GM04503 (cell line): ENCODE measurements around the gene BRSK2.

Experiments used
- DNase-seq: peaks from one replicate; pipeline ENCODE4 v3.0.0-alpha.2; 2012; ENCODE audit warnings: low read depth

BRSK2 gene

GRCh38 chr11:1375955-1376258 lies 13.8 kb upstream of the BRSK2 start:
- no peak for DNase-seq

DNA sequence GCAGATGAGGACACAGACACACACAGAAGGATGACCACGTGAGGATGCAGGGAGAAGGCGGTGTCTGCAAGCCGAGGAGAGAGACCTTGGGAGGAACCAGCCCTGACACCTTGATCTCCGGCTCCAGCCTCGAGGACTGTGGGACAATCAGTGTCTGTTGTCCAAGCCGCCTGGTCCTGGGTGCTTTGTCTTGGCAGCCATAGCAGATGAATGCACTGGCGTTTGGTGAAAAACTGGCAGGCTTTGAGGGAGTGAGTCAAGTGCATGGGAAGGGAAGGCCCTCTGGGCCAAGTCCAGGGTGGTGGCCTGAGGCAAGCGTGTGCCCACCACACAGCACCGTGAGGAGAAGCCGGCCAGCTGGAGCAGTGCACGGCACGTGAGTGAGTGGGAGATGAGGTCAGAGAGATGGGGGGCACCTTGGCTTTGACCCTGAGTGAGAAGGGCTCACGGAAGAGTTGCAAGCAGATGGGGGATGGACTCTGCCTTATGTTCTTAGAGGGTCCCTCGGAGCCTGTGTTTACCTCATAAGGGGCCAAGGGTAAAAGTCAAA lies 12.4 kb upstream of the BRSK2 start:
- DNase-seq: no peak

- no peak for DNase-seq
Measured at GRCh38 chr11:1381793-1382425, 7.8 kb upstream of the BRSK2 start.

- DNase-seq: no peak
Measured at GRCh38 chr11:1382429-1382828, 7.3 kb upstream of the BRSK2 start.

DNA sequence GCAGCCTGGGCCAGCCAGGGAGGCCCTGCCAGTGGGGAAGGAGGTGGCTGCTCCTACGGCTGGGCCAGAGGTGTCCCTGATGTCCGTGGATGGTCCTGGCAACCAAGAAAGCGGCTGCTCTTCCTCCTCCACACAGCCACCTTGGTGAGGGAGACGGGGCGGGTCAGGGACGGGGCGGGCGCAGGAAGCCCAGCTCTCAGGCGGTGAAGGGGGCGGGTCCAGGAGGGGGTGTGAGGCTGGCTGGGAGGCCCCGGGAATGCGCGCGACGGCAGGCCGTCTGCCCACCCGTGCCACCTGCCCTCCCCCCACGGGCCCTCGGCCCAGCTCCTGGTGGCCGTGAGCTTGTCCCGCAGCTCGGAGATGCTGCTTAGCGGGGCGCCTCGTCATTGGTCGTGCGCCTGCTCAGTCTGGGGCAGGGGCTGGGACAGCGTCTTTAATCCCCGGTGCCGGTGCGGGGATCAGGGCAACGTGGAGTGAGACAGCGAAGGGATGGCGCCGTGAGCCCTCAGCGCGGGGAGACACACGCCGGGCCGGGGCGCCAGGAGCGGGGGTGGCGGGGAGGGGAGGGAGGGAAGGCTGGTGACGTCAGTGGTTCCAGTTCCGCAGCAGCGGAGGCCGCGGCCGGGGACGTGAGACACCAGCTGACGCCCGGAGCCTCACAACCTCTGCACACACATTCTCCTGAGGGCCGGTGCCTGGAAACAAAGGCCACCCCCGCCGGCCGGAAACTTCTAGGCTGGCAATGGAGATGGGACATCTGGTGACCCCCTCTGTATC lies 6.7 kb upstream of the BRSK2 start:
- DNase-seq: no peak

GRCh38 chr11:1384199-1384970 lies 5.3 kb upstream of the BRSK2 start:
- no peak for DNase-seq

DNA sequence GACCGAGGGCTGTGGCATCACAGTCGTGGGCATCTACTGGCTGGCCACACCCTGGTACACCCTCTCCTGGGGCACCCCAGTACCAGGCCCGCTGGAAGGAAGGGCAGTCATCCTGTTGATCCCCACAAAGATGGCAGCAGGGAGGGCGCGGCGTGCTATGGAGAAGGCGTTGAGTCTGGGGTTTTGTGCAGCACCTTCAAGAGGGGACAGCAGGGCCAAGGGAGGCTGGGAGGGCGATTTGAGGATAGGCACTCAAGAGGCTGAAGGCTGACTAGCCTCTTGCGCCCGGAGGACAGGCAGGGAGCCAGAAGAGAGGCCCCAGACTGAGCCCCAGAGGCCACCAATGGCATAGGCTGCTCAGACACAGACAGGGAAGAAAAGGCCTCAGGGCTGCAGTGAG lies 2.2 kb upstream of the BRSK2 start:
- no peak for DNase-seq

DNA sequence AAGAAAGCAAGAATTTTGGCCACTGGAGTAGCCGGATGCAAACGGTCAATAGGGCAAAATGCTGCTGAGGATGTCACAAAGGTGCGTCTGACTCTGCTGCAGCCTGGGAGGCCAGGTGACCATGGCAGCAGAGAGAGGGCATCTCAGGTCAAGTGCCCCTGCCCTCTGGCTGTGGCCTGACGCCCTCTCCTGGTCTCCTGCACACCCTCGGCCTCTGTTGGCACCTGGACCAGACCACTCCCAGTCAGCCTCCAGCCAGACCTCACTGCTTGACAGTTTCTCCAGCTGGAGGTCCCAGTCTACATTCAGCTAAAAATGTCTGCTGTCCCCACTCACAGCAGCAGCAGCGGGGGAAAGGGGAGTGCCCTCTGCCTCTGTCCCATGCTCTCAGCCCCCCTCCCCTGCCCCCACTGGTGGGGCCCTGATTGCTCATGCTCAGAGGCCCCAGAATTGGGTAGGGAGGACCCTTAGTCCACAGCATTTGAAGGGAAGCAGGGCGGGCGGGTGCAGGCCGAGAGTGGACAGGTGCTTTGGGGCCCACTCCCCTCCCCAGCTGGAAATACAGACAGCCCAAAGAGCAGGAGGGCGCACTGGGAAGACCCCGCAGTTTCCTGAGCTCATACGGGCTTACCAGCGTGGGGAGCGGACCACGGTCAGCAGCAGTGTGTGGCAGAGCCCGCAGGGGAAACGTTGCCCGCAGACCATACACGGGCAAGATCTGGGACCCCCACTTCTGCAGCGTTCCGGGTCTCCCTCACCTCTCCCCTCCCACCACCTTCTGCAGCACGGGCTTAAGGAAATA lies 1.6 kb upstream of the BRSK2 start:
- no peak for DNase-seq

DNA sequence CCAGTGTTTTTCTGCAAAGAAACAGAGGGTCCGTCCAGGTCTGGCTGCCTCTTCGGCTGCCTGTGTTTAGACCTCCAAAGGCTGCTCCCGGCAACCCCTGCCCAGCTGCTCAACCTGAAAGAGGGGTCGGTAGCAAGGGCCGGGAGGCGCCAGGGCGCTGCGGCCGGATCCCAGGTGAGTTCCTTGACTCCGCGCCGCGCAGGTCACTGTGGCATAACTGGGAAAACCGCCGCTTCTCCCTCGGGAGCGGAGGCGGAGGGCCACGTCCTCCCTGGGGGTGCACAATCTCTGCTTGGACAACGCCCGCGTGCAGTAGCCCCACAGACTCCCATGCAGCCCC lies 1.0 kb upstream of the BRSK2 start:
- no peak for DNase-seq

DNA sequence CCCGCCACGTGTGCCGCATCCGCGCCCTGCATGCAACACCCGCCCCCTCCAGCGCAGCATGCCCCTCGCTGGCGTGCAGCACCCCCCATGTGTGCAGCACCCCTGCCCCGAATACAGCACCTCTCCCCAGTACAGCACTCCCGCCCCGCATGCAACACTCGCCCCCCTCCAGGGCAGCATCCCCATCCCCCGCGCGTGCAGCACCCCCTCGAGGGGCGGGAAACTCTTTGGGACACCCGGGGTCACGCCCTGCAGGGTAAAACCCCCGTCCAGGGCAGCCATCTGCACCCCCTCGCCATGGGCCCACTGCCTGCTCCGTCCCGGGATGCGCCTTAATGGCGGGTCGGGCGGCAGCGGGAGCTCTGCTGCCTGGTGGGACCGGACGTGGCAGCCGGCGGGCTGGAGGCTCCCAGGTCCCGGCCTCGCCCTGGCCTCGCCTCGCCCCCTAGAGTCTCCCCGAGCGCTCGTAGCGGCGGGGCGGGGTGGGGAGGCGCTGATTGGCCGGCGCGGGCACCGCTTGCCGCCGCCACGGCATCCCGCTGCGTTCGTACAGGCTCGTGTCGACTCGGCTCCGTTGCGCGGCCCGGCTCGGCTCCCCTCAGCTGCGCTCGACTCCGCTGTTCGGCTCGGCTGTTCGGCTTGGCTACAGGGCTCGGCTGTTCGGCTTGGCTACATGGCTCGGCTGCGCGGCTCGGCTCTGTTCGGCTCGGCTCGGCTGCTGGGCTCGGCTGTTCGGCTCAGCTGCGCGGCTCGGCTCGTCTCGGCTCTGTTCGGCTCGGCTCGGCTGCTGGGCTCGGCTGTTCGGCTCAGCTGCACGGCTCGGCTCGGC lies 417 bp upstream of the BRSK2 start:
- peak; percentile 48 for DNase-seq

- DNase-seq: no peak
Measured at GRCh38 chr11:1390569-1391164, 933 bp downstream of the BRSK2 start.

DNA sequence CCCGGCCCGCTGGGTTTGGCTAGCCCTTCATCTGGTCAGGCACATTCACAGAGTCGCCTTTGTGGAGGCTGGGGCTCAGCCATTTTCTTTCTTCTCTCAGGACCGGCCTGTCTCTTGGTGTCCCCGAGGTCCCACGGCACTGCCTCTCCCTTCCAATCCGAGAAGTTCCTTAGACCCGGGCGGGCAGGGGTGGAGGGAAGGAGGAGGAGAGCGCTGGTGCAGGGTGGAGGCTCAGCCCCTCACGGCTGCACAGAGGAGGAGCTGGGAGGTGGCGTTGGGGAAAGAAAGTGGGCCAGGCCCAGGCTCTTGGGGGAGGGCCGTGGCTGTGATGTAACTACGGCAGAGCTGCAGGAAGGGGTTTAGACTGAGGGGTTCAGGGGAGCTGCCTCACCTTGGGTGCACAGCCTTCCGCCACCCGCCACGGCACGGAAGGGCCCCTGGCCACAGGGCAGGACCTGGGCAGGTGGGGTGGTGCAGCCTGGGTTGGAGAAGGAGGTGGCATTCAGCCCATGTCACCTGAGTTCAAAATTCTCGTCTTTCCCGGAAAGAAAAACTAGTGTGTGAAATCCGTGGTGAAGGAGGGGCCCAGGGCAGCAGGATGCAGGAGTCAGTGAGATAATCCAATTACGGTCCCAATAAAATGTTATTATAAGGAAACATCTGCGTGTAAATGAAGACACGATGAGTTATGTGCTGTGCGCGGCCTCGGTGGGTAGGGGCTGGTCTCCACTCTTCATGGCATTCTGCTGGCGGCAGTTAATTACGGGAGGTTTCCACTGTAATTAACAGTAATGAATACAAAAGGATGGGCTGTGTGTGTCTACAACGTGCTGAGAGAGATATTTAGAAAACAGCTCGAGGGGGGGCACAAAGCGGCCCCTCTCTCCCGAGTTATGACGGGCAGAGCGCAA lies 1.7 kb downstream of the BRSK2 start:
- DNase-seq: no peak

- DNase-seq: no peak
Measured at GRCh38 chr11:1392111-1392510, 2.4 kb downstream of the BRSK2 start.

DNA sequence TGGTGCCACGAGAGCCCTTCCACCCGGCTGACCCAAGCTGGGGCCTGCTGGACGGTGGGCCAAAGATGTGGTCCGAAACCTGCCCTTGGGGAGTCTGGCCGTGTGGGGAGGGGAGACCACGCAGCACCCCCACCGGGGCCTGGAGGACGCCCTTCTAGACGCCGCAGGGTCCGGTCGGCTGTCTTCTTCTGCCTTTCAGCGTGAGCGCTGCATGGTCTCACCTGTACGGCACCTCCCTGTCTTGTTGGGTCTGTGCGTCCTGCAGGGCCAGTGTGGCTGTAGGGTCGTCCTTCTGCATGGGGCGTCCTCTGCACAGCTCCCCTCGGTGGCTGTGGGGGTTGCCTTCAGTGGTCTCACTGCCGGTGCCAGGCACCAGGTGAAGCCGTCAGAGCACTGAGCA lies 2.8 kb downstream of the BRSK2 start:
- DNase-seq: no peak

GRCh38 chr11:1393038-1393710 lies 3.4 kb downstream of the BRSK2 start:
- DNase-seq: no peak

DNA sequence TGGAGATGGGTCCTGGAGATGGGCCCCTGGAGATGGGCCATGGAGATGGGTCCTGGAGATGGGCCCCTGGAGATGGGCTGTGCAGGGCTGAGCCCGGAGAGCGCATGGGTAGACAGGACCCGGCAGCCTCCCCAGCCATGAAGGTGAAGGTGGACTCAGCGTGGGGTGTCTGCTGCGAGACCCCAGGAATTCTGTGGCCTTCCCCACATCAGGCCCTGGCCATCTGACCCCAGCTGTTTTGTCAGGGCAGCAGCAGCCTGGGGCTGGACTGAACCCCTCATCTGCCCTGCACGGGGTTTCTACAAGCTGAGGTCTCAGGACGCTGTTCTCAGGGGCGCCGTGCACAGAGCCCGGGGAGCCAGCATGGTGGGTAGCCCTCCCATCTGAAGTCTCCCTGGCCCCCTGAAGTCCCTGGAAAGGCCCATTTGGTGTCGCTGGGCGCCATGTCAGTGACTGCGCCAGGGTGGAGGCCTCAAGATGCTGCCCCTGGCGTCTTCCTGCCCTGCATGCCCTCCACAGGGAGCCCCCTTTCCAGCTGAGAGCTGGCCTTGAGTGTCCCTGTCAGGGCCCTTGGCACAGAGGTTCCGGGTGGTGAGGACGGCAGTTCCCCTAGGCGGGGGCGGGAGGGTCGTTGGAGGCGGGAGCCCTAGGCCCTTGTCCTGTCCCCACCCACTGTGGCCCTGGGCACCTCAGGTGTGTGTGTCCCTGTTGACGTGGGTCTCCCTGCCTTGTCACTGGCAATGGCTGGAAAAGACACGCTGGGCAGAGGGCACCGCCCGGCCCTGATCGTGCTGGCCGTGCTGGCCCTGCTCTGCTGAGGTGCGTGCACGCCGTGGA lies 5.4 kb downstream of the BRSK2 start:
- no peak for DNase-seq

GRCh38 chr11:1395773-1396374 lies 6.1 kb downstream of the BRSK2 start:
- DNase-seq: no peak

- DNase-seq: no peak
Measured at GRCh38 chr11:1396375-1396841, 6.7 kb downstream of the BRSK2 start.
